ENCODE data around the gene RPA1. TPM values are rescaled to one million over a fixed set of nuclear protein-coding genes. Genes with fewer than 3 reads are reported as not detected.
A peak's percentile ranks its signal among the peaks of the same experiment; 100 is the strongest.

The RPA1 gene
- polyA plus RNA-seq, 6 donors from 2014 or later = 45.1 to 56.0 (median 50.5) TPM

DNA sequence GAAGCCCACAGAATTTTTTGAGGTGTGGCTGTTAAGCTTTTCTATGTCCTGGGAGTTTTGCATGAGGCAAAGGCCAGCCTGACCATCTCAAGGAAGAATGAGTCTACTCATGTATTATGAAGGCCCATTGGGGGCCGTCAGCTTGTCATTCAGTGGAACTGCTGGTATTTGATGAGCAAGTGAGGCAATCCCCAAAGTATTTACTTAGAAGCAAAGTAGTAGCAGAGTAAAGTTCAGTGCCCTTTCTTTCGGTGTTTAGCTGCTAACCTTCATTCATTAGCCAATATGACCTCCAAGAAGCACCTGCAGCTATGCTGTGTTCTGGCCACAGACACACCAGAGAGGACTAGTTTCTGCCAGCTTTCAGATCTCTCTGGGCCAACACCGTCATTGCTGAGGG, 80.2 kb downstream of the RPA1 start:
- no peaks in the 10 kb centered on the region for H3K36me3 Mint-ChIP-seq

GRCh38 chr17:1912146-1912545, 82.3 kb downstream of the RPA1 start:
- DNase-seq = no peak
- peaks cover 10 to 19% (median 18%) of the 10 kb centered on the region in 3 donors for H3K4me1 Mint-ChIP-seq
- H3K27me3 Mint-ChIP-seq = peaks cover 25 to 61% (median 41%) of the 10 kb centered on the region in 3 donors
- no peaks in the 10 kb centered on the region for H3K9me3 Mint-ChIP-seq
- no peaks in the 10 kb centered on the region for H3K36me3 Mint-ChIP-seq
- H3K27ac Mint-ChIP-seq = no peak overlapping the region
- no peak for ATAC-seq (ENCODE audit: low read depth in 2 of 2)
- H3K4me3 Mint-ChIP-seq = no peak overlapping the region

More for the DNA sequence above, 80.2 kb downstream of the RPA1 start:
- Mint-ChIP-seq H3K9me3 (no peaks in the 10 kb centered on the region), H3K27ac (no peak overlapping the region), H3K4me1 (peaks cover 5 to 18% (median 11%) of the 10 kb centered on the region in 3 donors), H3K27me3 (peaks cover 44 to 80% (median 60%) of the 10 kb centered on the region in 3 donors), H3K4me3 (no peak overlapping the region)
- DNase-seq (no peak), ATAC-seq (ENCODE audit: low read depth in 2 of 2) (no peak)

DNA sequence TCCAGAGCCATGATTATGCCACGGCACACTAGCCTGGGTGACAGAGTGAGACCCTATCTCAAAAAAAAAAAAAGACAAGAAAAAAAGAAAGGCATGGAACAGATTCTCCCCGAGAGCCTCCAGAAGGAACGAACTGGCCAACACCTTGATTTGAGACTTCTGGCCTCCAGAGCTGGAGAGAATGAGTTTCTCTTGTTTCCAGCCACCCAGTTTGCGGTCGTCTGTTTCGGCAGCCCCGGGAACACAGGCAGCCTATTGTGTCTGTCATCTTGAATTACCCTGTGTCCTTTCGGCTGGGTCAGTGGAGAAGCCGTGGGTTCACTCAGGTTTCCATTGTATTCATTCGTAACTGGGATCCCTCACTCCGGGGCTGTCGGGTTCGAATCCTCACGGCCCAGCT, 83.9 kb downstream of the RPA1 start:
- ATAC-seq (ENCODE audit: low read depth in 2 of 2) = no peak
- H3K4me1 Mint-ChIP-seq = peaks cover 9 to 14% (median 13%) of the 10 kb centered on the region in 3 donors

DNA sequence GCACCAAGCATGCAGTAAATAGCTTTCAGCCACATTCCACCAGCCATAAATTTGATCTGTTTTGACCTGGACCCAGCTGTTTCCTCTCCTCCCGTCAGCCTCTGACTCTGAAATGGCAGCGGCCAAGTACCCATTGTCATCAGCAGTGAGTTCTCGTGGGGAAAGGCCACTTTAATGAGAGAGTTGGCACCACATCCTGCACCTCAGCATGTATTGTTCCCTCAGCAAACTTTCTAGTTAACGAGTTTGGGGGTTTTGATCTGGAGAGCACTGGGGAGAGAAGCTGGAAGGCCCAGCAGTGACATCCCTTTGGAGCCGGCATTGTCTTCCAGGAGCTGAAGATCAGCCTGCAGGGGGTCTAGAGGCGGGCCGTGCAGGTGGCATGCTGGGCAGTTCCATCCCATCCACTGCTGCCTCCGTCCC, 84.9 kb downstream of the RPA1 start:
- Mint-ChIP-seq H3K27ac (peak overlapping the region in 1 of 6 donors; percentile 60), H3K4me1 (peaks cover 4 to 10% (median 6%) of the 10 kb centered on the region in 3 donors), H3K9me3 (no peaks in the 10 kb centered on the region), H3K36me3 (no peaks in the 10 kb centered on the region), H3K4me3 (no peak overlapping the region), H3K27me3 (peaks cover 12 to 38% (median 18%) of the 10 kb centered on the region in 3 donors)
- DNase-seq (no peak), ATAC-seq (ENCODE audit: low read depth in 2 of 2) (no peak)

More for the DNA sequence above, 83.9 kb downstream of the RPA1 start:
- no peaks in the 10 kb centered on the region for H3K36me3 Mint-ChIP-seq
- no peaks in the 10 kb centered on the region for H3K9me3 Mint-ChIP-seq
- no peak overlapping the region for H3K27ac Mint-ChIP-seq
- peaks cover 18 to 48% (median 28%) of the 10 kb centered on the region in 3 donors for H3K27me3 Mint-ChIP-seq
- no peak for DNase-seq
- H3K4me3 Mint-ChIP-seq = no peak overlapping the region

DNA sequence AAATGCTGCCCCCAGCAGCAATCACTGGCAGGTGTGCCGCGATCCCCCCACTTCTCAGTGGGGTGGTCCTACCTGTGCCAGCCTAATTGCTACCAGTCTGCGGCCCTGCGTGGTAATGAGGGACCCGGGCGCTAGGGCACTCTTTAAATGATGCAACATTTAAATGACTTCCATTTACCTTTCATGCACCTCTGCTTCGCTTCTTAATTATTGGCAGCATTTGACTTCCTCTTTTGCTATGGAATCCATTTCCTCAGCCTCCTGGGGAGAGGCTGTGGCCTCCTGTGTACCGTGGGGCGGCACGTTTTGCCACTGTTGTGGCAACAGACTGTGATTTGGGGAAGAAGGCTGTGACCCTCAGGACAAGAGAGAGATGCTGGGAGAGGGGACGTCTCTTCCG, 86.1 kb downstream of the RPA1 start:
- peak overlapping the region in 1 of 8 donors; percentile 4 for H3K4me3 Mint-ChIP-seq
- peaks cover 6 to 30% (median 14%) of the 10 kb centered on the region in 3 donors for H3K27me3 Mint-ChIP-seq
- H3K4me1 Mint-ChIP-seq = peaks cover 4 to 10% (median 6%) of the 10 kb centered on the region in 3 donors
- H3K27ac Mint-ChIP-seq = peak overlapping the region in 1 of 6 donors; percentile 6
- H3K36me3 Mint-ChIP-seq = no peaks in the 10 kb centered on the region
- peak; percentile 42 to 43 for ATAC-seq (ENCODE audit: low read depth in 2 of 2)
- no peaks in the 10 kb centered on the region for H3K9me3 Mint-ChIP-seq
- DNase-seq = no peak

DNA sequence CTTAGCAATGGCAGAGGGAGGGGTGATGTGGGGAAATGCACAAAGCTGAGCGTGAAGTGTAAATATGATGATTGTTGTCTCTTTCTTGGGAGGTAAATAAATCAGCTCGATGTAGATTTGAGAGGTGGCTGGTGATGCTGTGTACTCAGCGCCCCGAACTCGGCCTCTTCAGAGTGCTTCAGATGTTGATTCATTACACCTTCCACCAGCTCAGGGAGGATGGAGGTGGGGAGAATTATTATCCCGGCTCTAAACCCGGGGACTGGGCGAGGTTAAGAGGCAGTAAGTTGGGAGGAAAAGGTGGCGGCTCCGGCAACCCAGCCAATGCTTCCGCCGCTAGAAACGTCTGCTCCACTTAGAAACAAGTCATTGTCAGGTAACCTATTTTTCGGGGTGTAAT, 86.5 kb downstream of the RPA1 start:
- DNase-seq = no peak

GRCh38 chr17:1916963-1917715, 87.3 kb downstream of the RPA1 start:
- no peak overlapping the region for H3K4me3 Mint-ChIP-seq
- no peaks in the 10 kb centered on the region for H3K9me3 Mint-ChIP-seq
- ATAC-seq (ENCODE audit: low read depth in 2 of 2) (no peak), DNase-seq (no peak)
- H3K27ac Mint-ChIP-seq = no peak overlapping the region
- H3K4me1 Mint-ChIP-seq = peaks cover 4 to 10% (median 6%) of the 10 kb centered on the region in 3 donors
- no peaks in the 10 kb centered on the region for H3K36me3 Mint-ChIP-seq
- peaks cover 0 to 23% (median 5%) of the 10 kb centered on the region in 3 donors for H3K27me3 Mint-ChIP-seq

More for the DNA sequence above, 86.5 kb downstream of the RPA1 start:
- peaks cover 4 to 10% (median 6%) of the 10 kb centered on the region in 3 donors for H3K4me1 Mint-ChIP-seq
- H3K4me3 Mint-ChIP-seq = no peak overlapping the region
- no peaks in the 10 kb centered on the region for H3K9me3 Mint-ChIP-seq
- H3K36me3 Mint-ChIP-seq = no peaks in the 10 kb centered on the region
- H3K27ac Mint-ChIP-seq = peak overlapping the region in 1 of 6 donors; percentile 6
- no peak for ATAC-seq (ENCODE audit: low read depth in 2 of 2)
- peaks cover 6 to 30% (median 14%) of the 10 kb centered on the region in 3 donors for H3K27me3 Mint-ChIP-seq

DNA sequence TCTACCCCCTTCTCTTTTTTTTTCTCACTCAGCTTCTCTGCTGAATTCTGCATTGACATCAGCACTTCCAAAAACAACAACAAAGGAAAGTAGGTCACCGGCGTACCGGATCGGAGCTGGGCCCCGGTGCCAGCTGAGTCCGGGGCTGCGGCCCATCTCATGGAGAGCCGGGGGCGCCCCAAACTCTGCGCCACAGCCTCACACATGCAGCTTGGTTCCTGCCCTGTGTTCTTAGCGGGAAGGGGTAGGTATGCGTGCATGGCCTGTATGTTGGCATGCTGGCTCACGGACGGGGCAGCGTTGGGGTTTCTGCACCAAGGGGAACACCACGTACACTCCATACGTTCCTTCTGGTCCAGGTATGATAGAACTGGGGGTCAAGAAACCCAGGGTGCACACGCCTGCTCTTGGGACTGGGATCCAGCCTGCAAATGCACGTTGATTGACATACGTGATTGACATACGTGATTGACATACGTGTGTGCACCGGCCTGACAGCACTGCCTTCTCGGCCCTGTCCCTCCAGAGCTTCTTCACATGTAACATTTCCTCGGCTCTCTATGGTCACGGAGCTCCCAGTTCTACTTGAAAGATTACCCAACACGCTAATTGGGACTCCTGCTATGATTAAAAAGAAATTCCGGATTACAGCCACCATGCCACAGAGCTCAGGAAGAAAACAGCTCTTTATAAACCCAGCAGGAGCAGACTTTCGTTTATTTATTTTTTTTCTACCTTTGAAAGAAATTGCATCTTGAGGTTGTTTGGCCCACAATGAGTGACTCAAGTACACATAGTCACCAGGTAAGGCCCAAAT, 88.7 kb downstream of the RPA1 start:
- Mint-ChIP-seq H3K36me3 (no peaks in the 10 kb centered on the region), H3K9me3 (no peaks in the 10 kb centered on the region), H3K4me3 (no peak overlapping the region), H3K27ac (peak overlapping the region in 1 of 6 donors; percentile 18), H3K27me3 (peaks cover 0 to 9% (median 0%) of the 10 kb centered on the region in 3 donors), H3K4me1 (peaks cover 4 to 10% (median 6%) of the 10 kb centered on the region in 3 donors)
- no peak for DNase-seq
- no peak for ATAC-seq (ENCODE audit: low read depth in 2 of 2)

- H3K36me3 Mint-ChIP-seq = no peaks in the 10 kb centered on the region
- no peak for ATAC-seq (ENCODE audit: low read depth in 2 of 2)
- peak overlapping the region in 1 of 6 donors; percentile 15 for H3K27ac Mint-ChIP-seq
- no peaks in the 10 kb centered on the region for H3K9me3 Mint-ChIP-seq
- H3K4me3 Mint-ChIP-seq = peak overlapping the region in 1 of 8 donors; percentile 79
- peaks cover 0 to 2% (median 0%) of the 10 kb centered on the region in 3 donors for H3K27me3 Mint-ChIP-seq
- H3K4me1 Mint-ChIP-seq = peaks cover 4 to 8% (median 6%) of the 10 kb centered on the region in 3 donors
- DNase-seq = no peak
These were observed 89.4 kb downstream of the RPA1 start for GRCh38 chr17:1919201-1919600.

DNA sequence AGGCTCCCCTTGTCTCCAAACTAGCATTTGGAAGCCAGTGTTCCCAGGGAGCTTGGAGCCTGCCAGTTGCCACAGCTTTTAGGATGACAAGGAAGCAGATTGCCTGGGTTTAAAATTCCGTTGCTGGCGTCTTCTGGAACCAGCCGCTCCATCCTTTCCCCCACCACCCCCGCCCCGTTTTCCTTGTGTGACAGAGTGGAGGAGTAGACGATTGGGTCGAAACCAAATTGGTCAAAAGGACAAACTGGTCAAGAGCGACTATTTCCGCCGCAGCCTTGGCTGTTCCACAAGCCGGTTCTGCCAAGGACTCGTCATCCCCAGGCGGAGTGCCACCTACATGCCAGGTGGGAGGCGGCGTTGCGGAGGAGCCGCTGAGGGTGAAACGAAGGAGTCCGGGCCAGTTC, 91.1 kb downstream of the RPA1 start:
- Mint-ChIP-seq H3K27me3 (no peaks in the 10 kb centered on the region), H3K36me3 (no peaks in the 10 kb centered on the region), H3K9me3 (no peaks in the 10 kb centered on the region), H3K4me1 (peaks cover 2 to 3% (median 3%) of the 10 kb centered on the region in 3 donors), H3K27ac (peak overlapping the region in 1 of 6 donors; percentile 44), H3K4me3 (no peak overlapping the region)
- no peak for DNase-seq
- ATAC-seq (ENCODE audit: low read depth in 2 of 2) = no peak

DNA sequence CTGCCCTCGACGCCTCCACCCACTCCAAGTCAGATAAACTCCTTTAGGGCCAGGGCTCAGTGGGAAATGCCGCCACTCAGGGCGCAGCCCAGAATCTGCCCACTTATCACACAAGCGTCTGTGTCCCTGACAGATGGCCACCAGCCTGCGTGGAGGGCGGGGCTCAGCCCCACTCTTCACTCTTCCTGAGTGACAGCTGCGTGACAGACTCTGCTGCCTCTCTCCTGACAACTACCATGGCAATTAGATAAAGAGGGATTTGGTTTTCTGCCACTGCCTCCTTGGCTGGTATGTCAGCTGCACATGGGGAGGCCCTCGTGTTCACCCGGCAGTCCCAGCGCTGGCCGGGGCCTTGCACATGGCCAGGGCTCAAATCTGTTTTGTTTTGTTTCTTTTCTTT, 99.2 kb downstream of the RPA1 start:
- Mint-ChIP-seq H3K27me3 (peaks cover 0 to 22% (median 17%) of the 10 kb centered on the region in 3 donors), H3K27ac (peak overlapping the region in 1 of 6 donors; percentile 90), H3K9me3 (no peaks in the 10 kb centered on the region), H3K4me3 (peak overlapping the region in 1 of 8 donors; percentile 41), H3K4me1 (no peaks in the 10 kb centered on the region), H3K36me3 (no peaks in the 10 kb centered on the region)
- ATAC-seq (ENCODE audit: low read depth in 2 of 2) = no peak
- no peak for DNase-seq

DNA sequence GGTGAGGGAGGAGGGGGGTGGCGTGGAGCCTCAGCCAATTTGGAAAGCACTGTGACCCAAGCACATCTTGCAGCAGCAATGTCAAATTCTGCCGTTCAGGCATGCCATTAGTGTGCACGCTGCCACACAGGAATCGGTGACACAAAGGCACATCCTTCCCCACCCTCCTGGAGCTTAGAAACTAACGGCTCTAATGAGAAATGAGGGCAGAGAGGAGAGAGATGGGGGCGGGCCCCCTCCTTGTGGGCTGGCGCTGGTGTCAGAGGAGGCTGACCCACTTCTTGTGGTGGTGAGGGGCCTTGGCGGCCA, 100.5 kb downstream of the RPA1 start:
- no peaks in the 10 kb centered on the region for H3K9me3 Mint-ChIP-seq
- ATAC-seq (ENCODE audit: low read depth in 2 of 2) = no peak
- H3K4me3 Mint-ChIP-seq = no peak overlapping the region
- H3K27ac Mint-ChIP-seq = no peak overlapping the region
- DNase-seq = no peak
- H3K4me1 Mint-ChIP-seq = no peaks in the 10 kb centered on the region
- H3K27me3 Mint-ChIP-seq = peaks cover 0 to 23% (median 22%) of the 10 kb centered on the region in 3 donors
- no peaks in the 10 kb centered on the region for H3K36me3 Mint-ChIP-seq

GRCh38 chr17:1931844-1932579, 102.2 kb downstream of the RPA1 start:
- no peak for ATAC-seq (ENCODE audit: low read depth in 2 of 2)
- no peak overlapping the region for H3K27ac Mint-ChIP-seq

More at GRCh38 chr17:1931844-1932579, 102.2 kb downstream of the RPA1 start:
- Mint-ChIP-seq H3K27me3 (peaks cover 0 to 20% (median 18%) of the 10 kb centered on the region in 3 donors), H3K4me1 (no peaks in the 10 kb centered on the region), H3K9me3 (no peaks in the 10 kb centered on the region), H3K36me3 (no peaks in the 10 kb centered on the region), H3K4me3 (no peak overlapping the region)
- DNase-seq = no peak
